ENCODE measurements around the gene MED12L.

The MED12L gene

DNA sequence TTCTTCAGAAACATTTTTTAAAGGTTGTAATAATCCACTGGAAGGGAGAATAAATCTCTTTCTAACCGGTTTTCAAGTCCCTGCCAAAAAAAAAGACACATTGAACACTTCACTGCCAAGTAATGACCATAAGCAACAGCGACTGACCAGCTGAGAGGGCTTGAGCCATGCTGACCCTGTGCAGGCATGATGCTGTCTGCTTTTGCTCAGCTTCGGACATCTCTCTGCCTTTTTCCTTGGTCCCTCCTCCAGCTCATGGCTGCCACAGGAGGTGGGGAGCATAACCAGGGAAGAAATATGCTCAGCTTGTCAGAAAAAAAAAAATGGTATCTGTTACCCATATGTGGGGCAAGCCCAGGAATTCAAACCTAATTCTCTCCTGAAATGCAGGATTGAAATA is 373.9 kb downstream of the MED12L start:
- DNase-seq (ENCODE audit: low read depth), result no peak

DNA sequence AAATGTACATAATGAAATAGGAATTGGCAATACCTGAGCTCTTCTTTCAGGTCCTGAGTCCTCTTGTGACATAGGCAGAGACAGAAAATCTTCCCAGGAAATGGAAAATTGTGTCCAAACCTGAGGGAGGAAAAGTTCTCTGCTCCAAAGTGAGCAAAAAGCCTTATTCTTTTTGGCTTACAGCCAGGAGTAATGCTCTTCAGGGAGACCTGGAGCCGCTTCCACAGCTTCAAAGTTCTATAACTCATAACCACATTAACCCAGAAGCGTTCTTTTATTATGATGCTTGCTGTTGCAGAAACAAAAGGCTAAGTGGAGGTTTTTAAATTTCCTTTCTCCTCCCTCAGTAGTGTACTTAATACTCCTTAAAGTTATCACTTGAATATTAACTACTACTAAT is 374.8 kb downstream of the MED12L start:
- no peak for DNase-seq (ENCODE audit: low read depth)

DNA sequence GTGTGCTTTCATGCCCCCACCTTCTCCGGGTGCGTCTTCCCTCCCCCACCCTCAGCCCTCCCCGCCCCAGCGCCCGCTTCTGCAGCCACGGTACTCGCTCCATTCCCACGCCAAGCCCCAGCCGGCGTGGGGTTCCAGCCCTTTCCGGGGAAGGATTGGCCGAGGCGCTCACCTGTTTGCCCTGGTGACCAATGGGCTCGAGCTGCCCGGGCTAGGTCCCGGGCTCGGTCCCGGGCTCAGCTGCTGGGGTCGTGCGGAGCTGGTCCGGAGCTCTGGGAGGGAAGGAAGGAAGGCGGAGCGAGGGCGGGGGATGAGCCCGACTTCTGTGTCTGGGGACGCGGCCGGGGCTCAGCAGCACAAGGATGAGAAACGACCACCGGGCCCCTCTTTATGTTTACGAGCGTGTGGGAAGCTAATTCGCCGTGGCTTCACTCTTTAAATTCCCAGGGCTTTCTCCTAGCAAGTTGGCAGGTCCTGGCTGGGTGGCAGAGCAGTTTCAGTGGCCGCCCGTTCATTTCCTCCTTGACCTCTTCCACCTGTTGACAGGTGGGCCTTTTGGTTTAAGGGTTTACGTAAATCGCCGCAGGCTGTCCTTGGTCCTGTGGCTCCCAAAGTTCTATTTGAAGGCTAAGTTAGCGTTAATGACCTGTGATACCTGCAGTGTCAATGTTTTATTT is 375.4 kb downstream of the MED12L start, which contains the start of gene IGSF10:
Gene IGSF10, minus strand, starts transcription at position 288 of the 677 bp plus-strand sequence. CDS start 2,352 bp downstream, outside the sequence.
- no peak for DNase-seq (ENCODE audit: low read depth)

DNA sequence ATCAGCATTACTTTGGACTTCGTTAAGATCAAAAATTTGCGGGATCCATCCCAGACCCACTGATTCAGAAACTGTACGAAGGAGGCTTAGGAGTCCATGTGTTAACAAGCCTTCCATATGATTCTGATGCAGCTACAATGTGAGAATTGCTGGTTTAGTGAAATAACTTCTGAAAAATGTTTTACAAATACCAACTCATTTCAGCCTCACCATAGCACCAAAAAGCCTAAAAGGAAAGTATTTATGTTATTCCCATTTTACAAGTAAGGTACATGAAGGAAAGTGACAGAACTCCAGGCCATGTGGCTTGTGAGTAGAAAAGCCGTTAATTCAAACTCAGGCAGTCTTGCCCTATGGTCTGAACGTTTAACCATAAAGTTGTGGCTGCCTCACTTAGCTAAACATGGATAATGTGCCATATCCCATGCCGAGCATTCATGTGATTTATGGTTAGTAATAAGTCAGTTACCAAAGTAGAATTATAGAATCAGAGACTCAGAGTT is 376.9 kb downstream of the MED12L start:
- DNase-seq (ENCODE audit: low read depth), result no peak

- DNase-seq (ENCODE audit: low read depth), result no peak
These were observed 377.5 kb downstream of the MED12L start for GRCh38 chr3:151462991-151463390.

DNA sequence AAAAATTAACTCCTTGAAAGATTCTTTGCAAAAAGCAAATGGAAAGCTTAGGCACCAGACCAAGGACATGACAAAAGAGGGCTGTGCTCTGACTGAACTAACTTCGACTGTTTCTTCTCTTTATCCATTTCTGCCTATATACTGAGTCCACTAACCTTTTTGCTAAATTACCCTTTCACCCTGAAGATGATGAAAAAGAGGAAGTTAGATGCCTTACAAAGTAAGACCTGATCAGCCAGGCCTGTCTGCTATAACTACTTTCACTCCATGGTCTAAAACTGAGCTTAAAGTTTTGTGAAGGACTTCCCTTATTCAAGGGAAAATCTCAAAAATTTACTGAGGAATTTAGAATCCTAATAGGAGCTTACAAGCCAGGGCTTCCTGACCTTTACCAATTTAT is 381.6 kb downstream of the MED12L start:
- DNase-seq (ENCODE audit: low read depth), result no peak

- peak; percentile 66 for DNase-seq (ENCODE audit: low read depth)
These were observed 382.9 kb downstream of the MED12L start for GRCh38 chr3:151468284-151468917.

DNA sequence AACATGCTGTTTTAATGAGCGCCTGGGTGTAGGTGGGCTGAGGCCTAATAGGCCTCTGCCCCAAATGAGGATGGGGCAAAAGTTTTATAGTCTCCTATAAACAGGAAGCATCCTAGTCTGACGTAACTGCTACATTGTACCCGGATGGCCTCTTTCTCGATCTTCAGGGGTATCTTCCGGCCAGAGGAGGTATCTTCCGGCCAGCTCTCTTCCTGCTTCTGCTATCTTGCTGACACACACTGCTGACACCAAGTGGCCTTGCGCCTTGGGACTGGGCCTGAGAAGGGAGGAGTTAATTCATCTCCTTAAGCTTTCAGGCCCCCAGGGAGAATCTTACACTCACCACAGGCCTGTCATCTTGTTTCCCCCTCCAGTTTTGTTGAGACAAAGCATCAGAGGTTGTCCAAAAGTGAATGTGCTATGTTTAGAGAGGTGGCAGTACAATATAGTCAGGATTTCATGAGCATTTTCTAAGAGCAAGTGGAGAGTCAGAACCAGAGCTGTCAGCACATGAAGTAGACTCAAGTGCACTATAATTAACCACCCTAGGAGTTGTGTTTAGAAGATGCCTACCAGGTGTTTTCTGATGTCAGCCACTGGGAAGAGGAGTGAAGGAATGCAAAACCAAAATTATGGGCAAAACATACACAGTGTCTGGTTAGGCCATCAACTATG is 391.0 kb downstream of the MED12L start:
- DNase-seq (ENCODE audit: low read depth), result no peak

- DNase-seq (ENCODE audit: low read depth), result no peak
These were observed 392.3 kb downstream of the MED12L start for GRCh38 chr3:151477591-151478334.

- DNase-seq (ENCODE audit: low read depth), result no peak
These were observed 392.9 kb downstream of the MED12L start for GRCh38 chr3:151478335-151478697.

DNA sequence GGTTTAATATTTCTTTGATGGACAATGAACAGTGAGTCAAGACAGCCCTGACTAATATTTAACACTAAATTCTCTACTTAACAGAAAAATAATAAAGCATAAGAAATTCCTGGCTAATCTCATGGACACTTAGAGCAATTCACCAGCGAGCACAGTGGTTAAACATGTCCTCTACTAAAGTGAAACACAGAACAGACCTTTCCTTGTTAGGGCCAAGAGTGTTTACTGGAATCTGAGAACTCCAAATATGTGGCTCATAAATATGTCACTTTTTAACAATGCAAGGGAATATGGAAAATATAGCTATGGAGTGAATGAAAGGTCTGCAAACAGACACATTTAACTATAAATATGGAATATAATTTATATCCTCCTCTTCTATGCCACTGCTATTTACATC is 394.0 kb downstream of the MED12L start:
- no peak for DNase-seq (ENCODE audit: low read depth)

DNA sequence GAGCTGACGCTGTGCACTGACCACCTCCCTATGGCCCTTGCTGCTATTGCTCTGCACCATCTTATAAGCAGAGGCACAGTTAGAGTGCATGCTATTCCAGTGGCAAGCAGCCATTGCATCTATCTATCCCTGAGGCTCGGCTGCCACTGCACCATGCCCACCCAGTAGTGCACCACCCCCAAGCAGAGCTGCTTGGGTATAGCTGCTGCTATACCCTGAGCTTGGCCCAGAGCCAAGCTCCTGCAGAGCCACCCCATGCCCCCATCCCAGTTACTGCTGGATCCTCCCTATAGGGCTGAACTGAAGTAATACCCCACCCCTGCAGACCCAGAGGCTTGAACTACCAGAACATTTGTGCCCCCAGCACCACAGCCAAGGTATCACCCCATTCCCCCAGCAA is 395.0 kb downstream of the MED12L start:
- no peak for DNase-seq (ENCODE audit: low read depth)

DNA sequence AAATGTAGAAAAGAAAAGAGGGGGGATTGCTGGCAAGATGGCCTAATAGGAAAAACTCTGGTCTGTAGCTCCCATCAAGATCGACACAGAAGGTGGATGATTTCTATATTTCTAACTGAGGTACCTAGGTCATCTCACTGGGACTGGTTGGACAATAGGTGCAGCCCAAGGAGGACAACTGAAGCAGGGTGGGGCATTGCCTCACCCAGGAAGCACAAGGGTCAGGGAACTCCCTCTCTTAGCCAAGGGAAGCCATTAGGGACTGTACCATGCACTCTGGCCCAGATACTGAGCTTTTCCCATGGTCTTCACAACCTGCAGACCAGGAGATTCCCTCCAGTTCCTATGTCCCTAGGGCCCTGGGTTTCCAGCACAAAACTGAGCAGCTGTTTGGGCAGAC is 398.0 kb downstream of the MED12L start:
- DNase-seq (ENCODE audit: low read depth), result no peak

DNA sequence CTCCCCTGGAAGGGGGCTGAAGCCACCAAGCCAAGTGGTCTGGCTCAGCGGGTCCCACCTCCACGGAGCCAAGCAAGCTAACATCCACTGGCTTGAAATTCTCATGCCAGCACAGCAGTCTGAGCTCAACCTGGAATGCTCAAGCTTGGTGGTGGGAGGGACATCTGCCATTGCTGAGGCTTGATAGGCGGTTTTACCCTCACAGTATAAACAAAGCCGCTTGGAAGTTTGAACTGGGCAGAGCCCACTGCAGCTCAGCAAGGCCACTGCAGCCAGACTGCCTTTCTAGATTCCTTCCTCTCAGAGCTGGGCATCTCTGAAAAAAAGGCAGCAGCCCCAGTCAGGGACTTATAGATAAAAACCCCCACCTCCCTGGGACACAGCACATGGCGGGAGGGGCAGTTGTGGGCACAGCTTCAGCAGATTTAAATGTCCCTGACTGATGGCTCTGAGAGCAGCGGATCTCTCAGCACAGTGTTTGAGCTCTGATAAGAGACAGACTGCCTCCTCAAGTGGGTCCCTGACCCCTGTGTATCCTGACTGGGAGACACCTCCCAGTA is 398.6 kb downstream of the MED12L start:
- no peak for DNase-seq (ENCODE audit: low read depth)
